Adrenal gland (tissue), 12 donors: Measurements from ENCODE around the gene SLC38A11. TPM values are rescaled to one million over a fixed set of nuclear protein-coding genes. Genes with fewer than 3 reads are reported as not detected.
"Not testable (repeated sequence)": the region's sequence is repeated elsewhere in the genome, so short reads cannot be mapped to it uniquely, and the experiment has no call there.

Experiments
- DNase-seq, 7 donors: peaks; one replicate each; pipeline ENCODE4 v3.0.0-alpha.2; 2019 to 2020
- H3K27ac ChIP-seq, 5 donors: fragments of 200-600 bp; sonication (generic) in 4 of 5; 1 replicate in 3 of 5; 2 replicates in 2 of 5; pipeline versions ENCODE4 v1.5.1 to v1.8.0; 2016 to 2020; ENCODE audit warnings: mild to moderate bottlenecking in 1 of 5
- H3K27me3 ChIP-seq: fragments of 200-600 bp; 2 replicates; pipeline ENCODE4 v1.8.0; 2021
- H3K36me3 ChIP-seq, 2 donors: fragments of 200-600 bp; replicated peaks in 1 of 2; 1 replicate in 1 of 2; 2 replicates in 1 of 2; pipeline versions ENCODE4 v1.5.1 to v1.8.0; 2018 to 2022
- H3K4me1 ChIP-seq, 2 donors: fragments of 200-600 bp; replicated peaks in 1 of 2; 1 replicate in 1 of 2; 2 replicates in 1 of 2; pipeline versions ENCODE4 v1.5.1 to v1.8.0; 2018 to 2021
- H3K4me3 ChIP-seq, 4 donors: fragments of 200-600 bp; sonication (generic) in 3 of 4; one replicate each; pipeline ENCODE4 v1.5.1; 2016 to 2018
- H3K9me3 ChIP-seq, 3 donors: fragments of 200-600 bp; sonication (generic) in 1 of 3; replicated peaks in 1 of 3; 1 replicate in 2 of 3; 2 replicates in 1 of 3; pipeline versions ENCODE4 v1.5.1 to v1.8.0; 2016 to 2021
- POLR2A ChIP-seq, 2 donors: fragments of 450-650 bp; IDR thresholded peaks; one replicate each; pipeline ENCODE4 v1.6.1; 2017; ENCODE audit warnings: antibody characterized with exemption in 2 of 2, mild to moderate bottlenecking in 2 of 2, moderate library complexity in 1 of 2
- WGBS, 4 donors: extraction: QIAGEN DNeasy Blood & Tissue Kit in 2 of 4; methylation state at CpG; one replicate each; pipeline versions ENCODE4 v1.1.5 to v1.1.7; 2013 to 2017; 5-methylcytosine and 5-hydroxymethylcytosine counted together
- intact Hi-C, 2 donors: fragments of 100-400 bp; cut with DNase I; formaldehyde crosslinking; loops; one replicate each; pipeline versions ENCODE4 v1.14.1 to v1.15.0; 2022 to 2023
- polyA plus RNA-seq, 3 donors: library from polyadenylated mRNA; stranded (reverse); fragments of 200-250 nt in 2 of 3; fragments of 350-450 nt in 1 of 3; fragmentation: Illumina TruSeq in 1 of 3; extraction: RNeasy Lipid Tissue Mini Kit (QIAGEN cat#74804) in 1 of 3; gene quantifications; one replicate each; pipeline ENCODE4 v1.2.3, GENCODE V29; 2013 to 2014
- total RNA-seq, 9 donors: library from RNA; depleted of rRNA in 4 of 9; stranded (reverse); fragments of >200 nt in 4 of 9; fragments of 120-200 nt in 1 of 9; fragmentation: NEBNext Ultra II Directional in 1 of 9; extraction: Animal tissue kit (Norgen Biotek cat#: 25700) in 1 of 9; gene quantifications; one replicate each; pipeline versions ENCODE4 v1.1.0 to v1.2.4, GENCODE V29; 2013 to 2023
- TF ChIP-seq, protein P1 (sequence below), 6 experiments: fragments of 450-650 bp in 4 of 6; fragments of 200-600 bp in 2 of 6; sonication (generic) in 1 of 6; IDR thresholded peaks; 1 replicate in 5 of 6; 2 replicates in 1 of 6; pipeline versions ENCODE4 v1.5.1 to v1.8.0; 2016 to 2021; ENCODE audit warnings: antibody characterized with exemption in 6 of 6, mild to moderate bottlenecking in 2 of 6, moderate library complexity in 1 of 6
- donor health status: healthy with polysubstance abuse.
- donor health status: Bipolar disorder and iron deficiency.
- donor health status: DM: yes; HTN: yes; CAD: no.
- donor health status: DM: no; HTN: no; CAD: no.
- donor health status: DM: no; HTN: no; CAD: no.
- donor health status: DM: yes; HTN: yes; CAD: no.

SLC38A11 gene
- total and polyA plus RNA-seq, 12 donors, result 0.39 to 36.9 (median 2.0) TPM; not detected in 2

- WGBS, 4 donors, result 58 to 63% (median 61%) methylated on average over 3 of the region's 3 CpGs
- no peaks in the 10 kb centered on the region for H3K4me1 ChIP-seq
- no peaks in the 10 kb centered on the region for H3K36me3 ChIP-seq
- H3K9me3 ChIP-seq, result no peaks in the 10 kb centered on the region
- TF ChIP-seq, protein P1, sequence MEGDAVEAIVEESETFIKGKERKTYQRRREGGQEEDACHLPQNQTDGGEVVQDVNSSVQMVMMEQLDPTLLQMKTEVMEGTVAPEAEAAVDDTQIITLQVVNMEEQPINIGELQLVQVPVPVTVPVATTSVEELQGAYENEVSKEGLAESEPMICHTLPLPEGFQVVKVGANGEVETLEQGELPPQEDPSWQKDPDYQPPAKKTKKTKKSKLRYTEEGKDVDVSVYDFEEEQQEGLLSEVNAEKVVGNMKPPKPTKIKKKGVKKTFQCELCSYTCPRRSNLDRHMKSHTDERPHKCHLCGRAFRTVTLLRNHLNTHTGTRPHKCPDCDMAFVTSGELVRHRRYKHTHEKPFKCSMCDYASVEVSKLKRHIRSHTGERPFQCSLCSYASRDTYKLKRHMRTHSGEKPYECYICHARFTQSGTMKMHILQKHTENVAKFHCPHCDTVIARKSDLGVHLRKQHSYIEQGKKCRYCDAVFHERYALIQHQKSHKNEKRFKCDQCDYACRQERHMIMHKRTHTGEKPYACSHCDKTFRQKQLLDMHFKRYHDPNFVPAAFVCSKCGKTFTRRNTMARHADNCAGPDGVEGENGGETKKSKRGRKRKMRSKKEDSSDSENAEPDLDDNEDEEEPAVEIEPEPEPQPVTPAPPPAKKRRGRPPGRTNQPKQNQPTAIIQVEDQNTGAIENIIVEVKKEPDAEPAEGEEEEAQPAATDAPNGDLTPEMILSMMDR (IDR thresholded peaks at IDR 0.05), result no peak
- TF ChIP-seq POLR2A (IDR thresholded peaks at IDR 0.05), result no peak
- H3K4me3 ChIP-seq, result no peak overlapping the region
- intact Hi-C loops, result no loop called here
- H3K27ac ChIP-seq, result no peak overlapping the region
- no peak for DNase-seq
- H3K27me3 ChIP-seq, result no peaks in the 10 kb centered on the region
Measured at GRCh38 chr2:164867779-164868397, 87.4 kb downstream of the SLC38A11 start.

DNA sequence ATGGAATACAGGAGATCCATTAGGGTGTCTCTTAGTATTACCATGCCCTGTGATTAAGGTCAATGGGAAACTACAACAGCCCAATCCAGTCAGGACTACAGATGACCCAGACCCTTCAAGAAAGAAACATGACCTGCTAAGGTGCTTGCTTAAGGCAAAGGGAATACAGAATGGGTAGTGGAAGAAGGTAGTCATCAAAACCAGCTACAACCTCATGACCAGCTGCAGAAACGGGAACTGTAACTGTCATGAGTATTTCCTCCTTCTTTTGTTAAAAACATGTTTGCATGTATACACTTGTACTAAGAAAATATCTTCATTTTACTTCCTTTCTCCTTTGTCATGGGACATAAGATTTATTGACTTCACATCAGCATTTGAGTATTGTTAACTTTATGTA is 88.9 kb downstream of the SLC38A11 start:
- H3K4me3 ChIP-seq, DNase-seq, H3K27me3 ChIP-seq, H3K4me1 ChIP-seq, H3K36me3 ChIP-seq, H3K27ac ChIP-seq, intact Hi-C loops, H3K9me3 ChIP-seq: not testable (repeated sequence)
- WGBS, 4 donors, result 65 to 86% (median 75%) methylated on average over 1 of the region's 1 CpG

DNA sequence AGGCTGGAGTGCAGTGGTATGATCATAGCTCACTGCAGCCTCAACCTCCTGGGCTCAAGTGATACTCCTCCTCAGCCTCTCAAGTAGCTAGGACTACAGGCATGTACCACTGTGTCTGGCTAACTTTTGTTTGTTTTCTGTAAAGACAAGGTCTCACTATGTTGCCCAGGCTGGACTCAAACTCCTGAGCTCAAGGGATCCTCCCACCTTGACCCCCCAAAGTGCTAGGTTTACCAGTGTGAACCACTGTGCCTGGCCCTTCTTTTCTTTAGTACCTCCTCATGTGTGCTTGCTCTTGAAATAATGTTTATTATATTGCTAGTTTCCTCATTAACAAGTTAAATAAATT is 94.7 kb downstream of the SLC38A11 start:
- no peak for DNase-seq
- H3K4me1 ChIP-seq, result peaks cover 0 to 4% of the 10 kb centered on the region in 2 donors
- H3K27ac ChIP-seq, result no peak overlapping the region
- no peak overlapping the region for H3K4me3 ChIP-seq
- H3K36me3 ChIP-seq, result no peaks in the 10 kb centered on the region
- H3K27me3 ChIP-seq, result no peaks in the 10 kb centered on the region
- intact Hi-C loops, result no loop called here
- TF ChIP-seq POLR2A (IDR thresholded peaks at IDR 0.05), result no peak
- TF ChIP-seq, protein P1 (IDR thresholded peaks at IDR 0.05), result no peak
- H3K9me3 ChIP-seq, result no peaks in the 10 kb centered on the region

DNA sequence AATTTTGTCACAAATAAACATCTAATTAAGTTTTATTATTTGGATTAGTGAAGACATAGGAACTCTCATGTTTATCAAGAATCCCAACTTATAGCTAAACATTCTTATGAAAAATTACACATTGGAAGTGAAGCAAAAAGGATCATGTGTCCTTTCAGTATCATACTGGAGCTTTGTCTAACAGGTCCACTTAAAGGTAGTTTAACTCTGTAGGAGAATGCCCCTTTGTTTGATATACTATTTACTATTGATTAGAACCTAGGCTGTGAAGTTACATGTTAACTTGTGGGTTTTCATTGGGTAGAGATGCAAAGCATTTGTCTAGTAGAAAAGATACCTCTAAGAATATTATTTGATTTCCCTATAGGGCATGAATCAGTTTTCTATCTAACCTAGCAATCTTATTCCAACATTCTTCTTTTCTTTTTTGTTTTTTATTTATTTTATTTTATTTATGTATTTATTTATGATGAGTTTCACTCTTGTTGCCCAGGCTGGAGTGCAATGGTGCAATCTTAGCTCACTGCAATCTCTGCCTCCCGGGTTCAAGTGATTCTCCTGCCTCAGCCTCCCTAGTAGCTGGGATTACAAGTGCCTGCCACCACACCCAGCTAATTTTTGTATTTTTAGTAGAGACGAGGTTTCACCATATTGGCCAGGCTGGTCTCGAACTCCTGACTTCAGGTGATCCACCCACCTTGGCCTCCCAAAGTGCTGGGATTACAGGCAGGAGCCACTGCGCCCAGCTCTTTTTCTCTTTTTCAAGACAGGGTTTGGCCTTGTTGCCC is 95.2 kb downstream of the SLC38A11 start:
- H3K4me1 ChIP-seq, intact Hi-C loops, H3K27ac ChIP-seq, DNase-seq, H3K4me3 ChIP-seq, H3K36me3 ChIP-seq, H3K27me3 ChIP-seq, H3K9me3 ChIP-seq: not testable (repeated sequence)
- WGBS, 4 donors, result 94 to 99% (median 96%) methylated on average over 3 to 4 of the region's 4 CpGs

- no peak for DNase-seq
- Histone ChIP-seq H3K27me3 (no peaks in the 10 kb centered on the region), H3K4me1 (peaks cover 0 to 4% of the 10 kb centered on the region in 2 donors), H3K4me3 (no peak overlapping the region), H3K27ac (no peak overlapping the region), H3K9me3 (no peaks in the 10 kb centered on the region), H3K36me3 (no peaks in the 10 kb centered on the region)
- intact Hi-C loops, result no loop called here
- TF ChIP-seq POLR2A (IDR thresholded peaks at IDR 0.05), result no peak
- TF ChIP-seq, protein P1 (IDR thresholded peaks at IDR 0.05), result no peak
- 82 to 88% (median 87%) methylated on average over 2 of the region's 2 CpGs for WGBS, 4 donors
Measured at GRCh38 chr2:164859251-164859818, 96.0 kb downstream of the SLC38A11 start.
